Peyer's patch (tissue), 4 donors: Measurements from ENCODE around the gene CASS4. TPM values are rescaled to one million over a fixed set of nuclear protein-coding genes. Genes with fewer than 3 reads are reported as not detected.

ENCODE experiments used
- DNase-seq, 3 donors: peaks; one replicate each; pipeline ENCODE4 v3.0.0-alpha.2; 2017 to 2019
- H3K27ac ChIP-seq, 4 donors: fragments of 200-600 bp; sonication (generic); one replicate each; pipeline ENCODE4 v1.5.1; 2016 to 2019
- H3K27me3 ChIP-seq, 2 donors: fragments of 200-600 bp; sonication (generic); one replicate each; pipeline ENCODE4 v1.5.1; 2019
- H3K36me3 ChIP-seq, 3 donors: fragments of 200-600 bp; sonication (generic); one replicate each; pipeline ENCODE4 v1.5.1; 2016 to 2019
- H3K4me1 ChIP-seq, 4 donors: fragments of 200-600 bp; sonication (generic); one replicate each; pipeline ENCODE4 v1.5.1; 2016 to 2019
- H3K4me3 ChIP-seq, 4 donors: fragments of 200-600 bp; sonication (generic); 1 replicate in 3 of 4; 2 replicates in 1 of 4; pipeline ENCODE4 v1.5.1; 2016 to 2019; ENCODE audit warnings: mild to moderate bottlenecking in 1 of 4
- H3K9me3 ChIP-seq, 4 donors: fragments of 200-600 bp; sonication (generic); one replicate each; pipeline ENCODE4 v1.5.1; 2016 to 2019; ENCODE audit warnings: mild to moderate bottlenecking in 1 of 4
- CTCF ChIP-seq, 6 experiments: fragments of 450-650 bp in 4 of 6; fragments of 200-600 bp in 2 of 6; sonication (generic) in 1 of 6; IDR thresholded peaks; one replicate each; pipeline ENCODE4 v1.5.1; 2017 to 2019; ENCODE audit warnings: antibody characterized with exemption in 6 of 6, mild to moderate bottlenecking in 3 of 6, moderate library complexity in 1 of 6
- POLR2A ChIP-seq, 2 donors: fragments of 450-650 bp; IDR thresholded peaks; one replicate each; pipeline ENCODE4 v1.5.1; 2017; ENCODE audit warnings: antibody characterized with exemption in 2 of 2, mild to moderate bottlenecking in 2 of 2, moderate library complexity in 2 of 2
- total RNA-seq, 4 donors: library from RNA; depleted of rRNA; stranded (reverse); fragments of >200 nt; gene quantifications; one replicate each; pipeline ENCODE4 v1.1.0, GENCODE V29; 2016

The CASS4 gene
- total RNA-seq, 4 donors from 2014 or later = 0.47 to 3.3 (median 1.2) TPM

DNA sequence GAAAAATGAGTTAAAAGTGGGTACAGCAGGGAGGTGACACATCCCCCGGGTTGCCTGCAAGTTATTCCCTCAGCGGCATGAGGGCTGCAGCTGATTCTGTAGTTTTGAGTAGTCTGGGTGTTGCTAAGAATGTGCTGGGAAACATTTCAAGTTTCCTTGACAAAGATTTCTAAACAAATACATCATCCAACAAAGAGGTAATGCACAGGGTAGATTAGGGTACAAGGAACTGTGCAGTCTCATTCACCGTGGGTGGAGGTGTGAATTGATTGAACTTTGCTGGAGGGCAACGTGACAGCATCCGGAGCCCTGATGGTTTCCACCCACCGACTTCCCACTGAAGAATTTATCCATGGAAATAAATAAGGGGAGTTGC is 21.8 kb downstream of the CASS4 start:
- DNase-seq = no peak
- no peaks in the 10 kb centered on the region for H3K9me3 ChIP-seq
- H3K4me3 ChIP-seq = no peak overlapping the region
- H3K4me1 ChIP-seq = peaks cover 0 to 3% (median under 1%) of the 10 kb centered on the region in 4 donors
- no peak for TF ChIP-seq POLR2A (IDR thresholded peaks at IDR 0.05)
- no peak for TF ChIP-seq CTCF (IDR thresholded peaks at IDR 0.05)
- H3K27ac ChIP-seq = no peak overlapping the region
- H3K27me3 ChIP-seq = no peaks in the 10 kb centered on the region
- H3K36me3 ChIP-seq = no peaks in the 10 kb centered on the region

- Histone ChIP-seq H3K27me3 (no peaks in the 10 kb centered on the region), H3K27ac (no peak overlapping the region), H3K36me3 (no peaks in the 10 kb centered on the region), H3K4me3 (no peak overlapping the region), H3K9me3 (no peaks in the 10 kb centered on the region), H3K4me1 (peaks cover 0 to 13% (median 0%) of the 10 kb centered on the region in 4 donors)
- TF ChIP-seq CTCF (IDR thresholded peaks at IDR 0.05) (no peak), POLR2A (IDR thresholded peaks at IDR 0.05) (no peak)
- no peak for DNase-seq
These were observed 25.3 kb downstream of the CASS4 start for GRCh38 chr20:56437196-56437960.

DNA sequence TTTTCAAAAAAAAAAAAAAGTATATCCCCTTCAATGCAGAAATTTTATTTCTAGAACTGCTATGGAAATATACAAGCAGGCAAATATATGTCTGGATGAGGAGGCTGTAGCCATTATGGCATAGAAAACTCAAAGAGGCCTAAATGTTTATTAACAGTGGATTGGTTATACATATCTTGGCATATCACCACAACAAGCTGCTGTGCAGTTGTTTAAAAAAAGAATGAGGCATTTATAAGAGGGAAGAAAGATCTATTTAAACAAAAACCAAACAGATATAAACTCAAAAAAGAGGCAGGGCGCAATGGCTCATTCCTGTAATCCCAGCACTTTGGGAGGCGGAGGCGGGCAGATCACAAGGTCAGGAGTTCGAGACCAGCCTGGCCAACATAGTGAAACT is 26.2 kb downstream of the CASS4 start:
- no peak for DNase-seq
- H3K4me1 ChIP-seq = peaks cover 0 to 13% (median 0%) of the 10 kb centered on the region in 4 donors
- H3K9me3 ChIP-seq = no peaks in the 10 kb centered on the region
- H3K27ac ChIP-seq = no peak overlapping the region
- no peak overlapping the region for H3K4me3 ChIP-seq
- TF ChIP-seq POLR2A (IDR thresholded peaks at IDR 0.05) = no peak
- no peak for TF ChIP-seq CTCF (IDR thresholded peaks at IDR 0.05)
- no peaks in the 10 kb centered on the region for H3K36me3 ChIP-seq
- no peaks in the 10 kb centered on the region for H3K27me3 ChIP-seq

DNA sequence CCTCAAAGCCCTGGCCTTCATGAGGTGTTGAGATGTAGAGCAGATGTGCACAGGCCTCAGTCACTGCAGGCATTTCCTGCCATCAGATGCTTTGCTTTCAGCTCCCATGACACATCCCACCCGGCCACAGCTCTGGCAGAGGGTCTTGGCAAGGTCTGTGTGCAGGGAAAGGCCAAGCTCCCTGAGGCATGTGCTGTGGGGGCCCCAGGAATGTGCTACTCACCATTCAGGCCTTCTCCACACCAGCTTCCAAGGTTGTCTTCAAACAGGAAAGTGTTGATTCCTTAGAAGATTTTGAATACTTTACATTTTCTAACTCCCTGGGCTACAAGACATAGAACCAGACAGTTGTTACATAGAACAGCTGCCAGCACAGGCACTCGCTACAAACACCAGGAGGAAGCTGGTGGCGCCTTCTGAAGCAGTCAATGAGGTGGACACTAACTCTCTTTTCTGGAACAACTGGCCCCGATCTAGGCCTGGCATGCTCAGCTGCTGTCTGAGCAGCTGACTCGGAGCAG is 27.8 kb downstream of the CASS4 start:
- peaks cover 0 to 13% (median 0%) of the 10 kb centered on the region in 4 donors for H3K4me1 ChIP-seq
- peak in 1 of 3 donors; percentile 54 for DNase-seq
- H3K27me3 ChIP-seq = no peaks in the 10 kb centered on the region
- H3K36me3 ChIP-seq = no peaks in the 10 kb centered on the region
- H3K9me3 ChIP-seq = no peaks in the 10 kb centered on the region
- H3K4me3 ChIP-seq = no peak overlapping the region
- peak overlapping the region in 3 of 4 donors; percentile 20 to 48 (median 39) for H3K27ac ChIP-seq
- no peak for TF ChIP-seq POLR2A (IDR thresholded peaks at IDR 0.05)
- TF ChIP-seq CTCF (IDR thresholded peaks at IDR 0.05) = no peak

- Histone ChIP-seq H3K36me3 (no peaks in the 10 kb centered on the region), H3K27ac (peak overlapping the region in 3 of 4 donors; percentile 20 to 48 (median 39)), H3K27me3 (no peaks in the 10 kb centered on the region), H3K9me3 (no peaks in the 10 kb centered on the region), H3K4me3 (no peak overlapping the region), H3K4me1 (peaks cover 0 to 13% (median 0%) of the 10 kb centered on the region in 4 donors)
- TF ChIP-seq CTCF (IDR thresholded peaks at IDR 0.05) (no peak), POLR2A (IDR thresholded peaks at IDR 0.05) (no peak)
- DNase-seq = peak in 2 of 3 donors; percentile 37 to 72
These were observed 28.4 kb downstream of the CASS4 start for GRCh38 chr20:56440346-56441007.
